Keratinocyte (primary cell): Measurements from ENCODE around the gene BBLN.

Experiments
- CTCF ChIP-seq, 3 experiments: IDR thresholded peaks in 1 of 3; conservative IDR thresholded peaks in 1 of 3; optimal IDR thresholded peaks in 1 of 3; 2 replicates in 2 of 3; 3 replicates in 1 of 3; pipeline versions ENCODE3 to v1.5.1; 2011; ENCODE audit warnings: low read length in 3 of 3, mild to moderate bottlenecking in 3 of 3, moderate library complexity in 2 of 3, control low read depth in 1 of 3, inconsistent platforms in 1 of 3; ENCODE audit not compliant: insufficient read depth in 2 of 3; ENCODE audit errors: extremely low read depth in 1 of 3
- EZH2 ChIP-seq: IDR thresholded peaks from one replicate; pipeline ENCODE4 v1.6.1; 2012; ENCODE audit warnings: inconsistent platforms, mild to moderate bottlenecking, low read length, moderate library complexity

GRCh38 chr9:128164307-128164885 is 4.3 kb downstream of the BBLN start:
- TF ChIP-seq CTCF (optimal IDR thresholded peaks at IDR 0.05 in 1 of 3, IDR thresholded peaks at IDR 0.05 in 1 of 3, conservative IDR thresholded peaks at IDR 0.05 in 1 of 3; ENCODE audit: extremely low read depth in 1 of 3, insufficient read depth in 2 of 3, low read length in 3 of 3) (no peak), EZH2 (no peak)
